Activated CD4-positive, alpha-beta T cell treated with anti-CD3 and anti-CD28 coated beads for 24 hours (primary cell): Measurements from ENCODE around the gene EPSTI1.
"Not testable (repeated sequence)": the region's sequence is repeated elsewhere in the genome, so short reads cannot be mapped to it uniquely, and the experiment has no call there.

Experiments used
- DNase-seq, 2 donors: peaks; one replicate each; pipeline ENCODE4 v3.0.0-alpha.2; 2020; ENCODE audit warnings: low read depth in 2 of 2

EPSTI1 gene

GRCh38 chr13:42894765-42895243, 97.2 kb downstream of the EPSTI1 start:
- no peak for DNase-seq

GRCh38 chr13:42893214-42893671, 98.8 kb downstream of the EPSTI1 start:
- DNase-seq, result no peak

- DNase-seq, result no peak
Observed at GRCh38 chr13:42892760-42893159, 99.3 kb downstream of the EPSTI1 start.

DNA sequence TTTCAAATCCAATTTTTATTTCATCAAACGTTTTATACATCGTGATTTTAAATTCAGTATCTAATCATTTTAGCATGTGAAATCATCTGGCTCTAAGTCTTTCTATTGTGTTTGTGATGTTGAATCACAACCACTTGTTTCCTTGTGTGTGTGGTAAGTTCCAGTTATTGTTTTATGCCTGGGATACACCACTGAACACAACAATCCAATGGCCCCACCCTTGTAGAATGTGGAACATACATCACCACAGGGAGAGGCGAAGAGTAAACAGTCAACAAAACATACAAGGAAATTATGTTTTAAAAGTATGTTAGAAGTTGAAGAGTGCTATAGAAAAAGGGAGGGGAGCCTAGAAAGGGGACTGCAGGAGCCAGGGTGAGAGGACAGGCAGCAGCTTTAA, 100.5 kb downstream of the EPSTI1 start:
- DNase-seq, result no peak

- no peak for DNase-seq
Observed at GRCh38 chr13:42885325-42885724, 106.7 kb downstream of the EPSTI1 start.

GRCh38 chr13:42883771-42884467, 108.1 kb downstream of the EPSTI1 start:
- no peak for DNase-seq

DNA sequence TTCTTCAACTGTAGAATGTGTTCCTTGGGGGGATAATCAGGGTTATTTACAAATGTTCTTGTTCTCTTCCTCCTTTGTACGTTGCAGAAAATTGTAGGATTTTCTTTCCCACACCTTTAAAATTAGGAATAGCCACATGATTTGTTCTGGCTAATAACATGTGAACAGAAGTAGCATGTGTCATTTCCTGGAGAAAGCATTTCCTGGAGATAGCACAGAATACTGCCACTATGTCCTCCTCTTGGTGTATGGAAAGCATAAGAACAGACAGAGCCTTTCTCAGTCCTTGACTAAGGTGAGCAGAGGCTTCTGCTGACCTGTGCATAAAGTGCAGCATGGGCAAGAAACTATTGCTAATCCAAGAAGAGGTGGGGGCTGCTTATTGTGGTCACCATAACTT, 108.9 kb downstream of the EPSTI1 start:
- no peak for DNase-seq

GRCh38 chr13:42880056-42880605, 111.9 kb downstream of the EPSTI1 start:
- no peak for DNase-seq

GRCh38 chr13:42878721-42879120, 113.3 kb downstream of the EPSTI1 start:
- no peak for DNase-seq

- no peak for DNase-seq
Observed at GRCh38 chr13:42876887-42877545, 115.0 kb downstream of the EPSTI1 start.

- DNase-seq, result no peak
Observed at GRCh38 chr13:42876270-42876714, 115.7 kb downstream of the EPSTI1 start.

DNA sequence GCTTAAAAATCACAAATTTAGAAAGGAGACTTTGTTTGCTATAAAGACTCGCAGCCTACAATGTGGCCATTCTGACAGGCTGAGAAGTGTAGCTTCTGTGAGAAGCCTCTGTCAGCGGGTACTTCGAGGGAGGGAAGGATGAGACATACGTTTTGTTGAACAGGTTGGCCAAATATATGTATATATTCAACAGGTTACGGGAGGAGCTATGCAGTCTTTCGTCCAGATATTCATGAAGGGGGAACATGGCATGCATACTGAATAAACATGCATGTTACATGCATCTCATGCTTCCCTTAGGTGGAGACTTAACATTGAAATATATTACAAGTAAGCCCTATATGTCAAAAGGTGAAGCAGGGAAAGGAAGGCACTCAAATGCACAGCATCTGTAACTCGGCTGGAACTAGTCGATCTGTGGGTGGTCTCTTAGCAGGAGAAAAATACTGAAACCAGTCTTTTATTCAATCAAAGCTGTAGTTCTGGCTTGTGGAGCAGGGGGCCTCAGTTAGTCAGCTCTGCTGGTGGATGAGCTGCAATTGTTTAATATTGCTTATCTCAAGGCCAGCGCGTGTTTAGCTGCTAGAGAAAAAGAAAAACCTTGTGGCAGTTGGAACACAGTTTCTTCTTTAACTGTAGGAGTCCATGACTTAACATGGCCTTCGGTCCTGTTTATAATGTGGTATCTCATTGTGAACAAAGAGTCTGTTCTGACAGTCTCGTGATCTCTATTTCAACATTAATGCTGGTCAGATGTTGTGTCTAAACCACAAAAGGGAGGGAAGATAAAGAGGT, 116.4 kb downstream of the EPSTI1 start:
- no peak for DNase-seq

- DNase-seq, result no peak
Observed at GRCh38 chr13:42874221-42874620, 117.8 kb downstream of the EPSTI1 start.

DNA sequence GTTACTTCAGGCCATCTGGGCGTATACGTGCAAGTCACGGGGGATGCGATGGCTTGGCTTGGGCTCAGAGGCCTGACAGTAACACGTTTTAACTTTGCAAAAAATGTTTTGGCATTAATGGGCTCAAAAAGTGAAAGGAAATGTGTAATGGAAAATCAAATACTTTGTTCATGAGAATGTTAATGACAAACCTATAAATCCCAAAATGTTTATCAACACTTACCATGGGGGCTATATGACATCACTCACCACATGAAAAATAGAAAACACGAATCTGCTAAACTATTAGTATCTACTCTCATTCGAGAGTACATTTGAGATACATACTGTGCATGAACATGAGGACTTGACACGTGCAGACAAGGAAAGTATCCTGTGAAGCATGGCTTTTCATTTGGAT, 119.0 kb downstream of the EPSTI1 start:
- no peak for DNase-seq

DNA sequence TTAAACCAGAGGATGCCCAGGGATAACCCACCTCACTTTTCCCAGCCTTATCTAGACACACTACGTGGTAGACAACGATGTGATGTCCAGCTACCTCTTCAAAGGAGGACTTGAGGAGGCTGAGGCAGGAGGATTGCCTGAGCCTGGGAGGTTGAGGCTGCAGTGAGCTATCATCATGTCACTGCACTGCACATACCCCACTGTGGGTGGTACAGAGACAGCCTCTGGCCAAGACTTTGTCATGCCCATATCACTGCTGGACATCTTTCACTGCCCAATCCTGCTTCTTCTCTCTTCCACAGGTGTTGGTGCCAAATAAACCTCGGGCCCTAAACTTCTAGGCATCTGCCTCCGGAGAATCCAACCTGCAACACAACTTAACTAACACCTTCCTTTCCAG, 124.8 kb downstream of the EPSTI1 start:
- DNase-seq, result no peak

GRCh38 chr13:42865768-42866102, 126.3 kb downstream of the EPSTI1 start:
- no peak for DNase-seq

DNA sequence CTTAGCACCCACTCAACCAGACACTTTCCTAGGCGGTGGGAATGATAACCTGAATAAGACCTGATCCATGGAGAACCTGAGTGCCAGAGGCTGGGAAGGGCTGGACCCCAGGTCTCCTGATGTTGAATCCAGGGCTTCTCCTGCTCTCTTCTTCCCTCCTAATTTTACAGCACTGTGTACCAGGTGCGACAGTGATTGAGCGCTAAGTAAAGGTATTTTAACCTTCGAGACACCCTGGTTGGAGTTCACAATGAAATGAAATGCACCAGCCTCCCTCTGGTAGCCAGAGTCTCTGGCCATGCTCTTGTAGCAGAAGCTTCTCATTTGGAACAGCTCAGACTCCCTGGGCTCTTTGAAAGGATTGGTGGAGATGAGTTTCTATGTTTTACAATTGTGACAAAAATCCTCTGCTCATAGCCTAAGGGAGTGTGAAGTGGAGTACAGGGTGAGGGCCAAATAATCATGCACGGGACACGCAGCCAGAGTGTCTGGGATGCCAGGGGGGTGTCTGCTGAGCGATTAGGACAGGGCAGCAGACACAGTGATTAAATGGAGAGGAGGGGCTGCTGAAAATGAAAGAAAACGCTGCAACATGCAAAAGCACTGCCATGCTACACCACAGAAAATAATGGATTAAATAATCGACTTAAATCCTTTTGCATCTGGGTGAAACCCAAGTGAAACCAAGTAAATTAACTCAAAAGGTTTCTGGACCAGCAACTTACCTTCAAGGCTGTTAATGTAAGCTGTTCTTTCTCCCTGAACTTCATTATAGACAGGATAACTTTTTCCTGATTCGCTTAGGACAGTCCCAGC, 126.9 kb downstream of the EPSTI1 start:
- no peak for DNase-seq

GRCh38 chr13:42862370-42862769, 129.7 kb downstream of the EPSTI1 start:
- not testable (repeated sequence) for DNase-seq

DNA sequence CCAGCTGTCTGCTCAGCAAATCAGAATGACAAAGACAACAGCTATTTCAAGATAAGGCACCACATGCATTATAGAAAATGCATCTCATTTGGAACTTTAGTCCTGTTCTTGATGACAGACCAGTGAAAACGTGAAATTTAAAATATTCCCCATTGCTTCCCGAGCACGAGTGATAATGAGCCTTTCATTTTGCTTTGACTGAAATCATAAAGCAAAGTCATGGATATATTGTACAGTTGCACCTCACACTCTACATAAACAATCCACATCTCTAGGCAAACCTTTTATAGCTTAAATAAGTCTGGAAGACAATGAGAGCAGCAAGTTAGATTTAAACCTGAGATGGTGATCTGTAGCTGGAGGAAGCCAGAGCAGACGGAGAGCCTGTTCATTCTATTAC, 131.6 kb downstream of the EPSTI1 start:
- no peak for DNase-seq

- no peak for DNase-seq
Observed at GRCh38 chr13:42859760-42860159, 132.3 kb downstream of the EPSTI1 start.

DNA sequence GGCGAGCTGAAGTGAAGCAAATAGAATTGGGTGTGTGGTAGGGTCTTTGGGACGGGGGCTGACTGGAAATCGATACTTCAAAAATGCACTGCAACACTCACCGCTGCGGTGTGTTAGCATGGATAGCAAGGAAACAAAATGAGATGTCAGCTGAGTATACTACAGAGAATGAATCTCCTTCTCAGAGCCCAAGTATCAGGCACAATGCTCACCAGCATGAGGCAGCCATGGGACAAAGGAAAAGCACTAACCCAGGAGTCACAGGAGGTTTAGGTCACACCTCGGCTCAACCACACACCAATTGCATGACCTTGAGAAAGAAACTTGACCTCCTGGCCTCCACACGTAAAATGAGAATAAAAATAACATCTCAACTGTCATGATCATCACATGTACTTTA, 136.6 kb downstream of the EPSTI1 start:
- DNase-seq, result no peak
